Measurements from ENCODE around the gene MYT1.

DNA sequence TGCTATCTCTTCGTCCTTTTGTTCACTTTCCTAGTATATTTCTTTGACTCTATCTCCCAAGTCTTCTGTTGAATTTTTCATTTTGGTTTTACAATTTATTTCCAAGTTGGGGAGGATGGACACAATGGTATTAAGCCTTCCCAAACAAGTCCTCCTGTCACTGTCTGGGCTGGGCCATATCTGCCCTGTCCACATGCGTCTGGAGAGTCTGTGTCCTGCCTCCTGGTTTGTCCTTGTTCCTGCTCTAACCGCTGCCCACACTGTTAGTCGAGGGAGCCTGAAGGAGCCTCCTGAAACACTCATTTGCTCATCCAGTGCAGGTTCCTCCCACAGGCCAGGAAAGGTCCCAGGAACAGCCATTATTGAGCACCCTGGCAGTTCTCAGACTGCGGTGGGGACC, 17.1 kb downstream of the MYT1 start:
- TF ChIP-seq EZH2 (IDR thresholded peaks at IDR 0.05) (no peak), CEBPB (IDR thresholded peaks at IDR 0.05; ENCODE audit: low read depth) (no peak), YY1 (IDR thresholded peaks at IDR 0.05; ENCODE audit: extremely low read depth, insufficient replicate concordance, low read depth, low read length) (no peak), POLR2A (IDR thresholded peaks at IDR 0.05; ENCODE audit: borderline replicate concordance, extremely low read depth, insufficient read depth, insufficient read length) (no peak)

All from HCT116 (cell line).